SK-N-SH (cell line): ENCODE measurements around the gene AUTS2.

ENCODE experiments used
- CTCF ChIP-seq: fragments of 200-600 bp; sonication (generic); IDR thresholded peaks from 2 replicates; pipeline ENCODE4 v1.6.1; 2017; ENCODE audit warnings: antibody characterized with exemption, mild to moderate bottlenecking, moderate library complexity
- MXI1 ChIP-seq: IDR thresholded peaks from 2 replicates; pipeline ENCODE4 v1.6.1; 2012; ENCODE audit warnings: mild to moderate bottlenecking, low read depth, low read length, improper control_type of control experiment
- REST ChIP-seq: IDR thresholded peaks from 2 replicates; pipeline ENCODE4 v1.6.1; 2012; ENCODE audit warnings: mild to moderate bottlenecking, low read depth, low read length, moderate library complexity
- RFX5 ChIP-seq: IDR thresholded peaks from 2 replicates; pipeline ENCODE4 v1.6.1; 2012; ENCODE audit warnings: mild to moderate bottlenecking, improper control_type of control experiment, low read length
- RXRA ChIP-seq: IDR thresholded peaks from 2 replicates; pipeline ENCODE4 v1.4.0; 2012; ENCODE audit warnings: low read depth, mild to moderate bottlenecking, borderline replicate concordance
- SIN3A ChIP-seq: IDR thresholded peaks from 2 replicates; pipeline ENCODE4 v1.6.1; 2012; ENCODE audit warnings: low read depth, mild to moderate bottlenecking, low read length, moderate library complexity, borderline replicate concordance
- TAF1 ChIP-seq: IDR thresholded peaks from 2 replicates; pipeline ENCODE4 v1.6.1; 2012; ENCODE audit warnings: low read depth, mild to moderate bottlenecking, low read length, moderate library complexity, borderline replicate concordance
- TEAD4 ChIP-seq: IDR thresholded peaks from 2 replicates; pipeline ENCODE4 v1.4.0; 2012; ENCODE audit warnings: mild to moderate bottlenecking, borderline replicate concordance; ENCODE audit not compliant: insufficient read depth
- ZBTB33 ChIP-seq: IDR thresholded peaks from 2 replicates; pipeline ENCODE4 v1.4.0; 2012; ENCODE audit warnings: low read depth, borderline replicate concordance

- no peak for TF ChIP-seq TAF1
- TF ChIP-seq CTCF: no peak
- no peak for TF ChIP-seq REST
- TF ChIP-seq SIN3A: no peak
- no peak for TF ChIP-seq MXI1
- TF ChIP-seq RFX5: no peak
- no peak for TF ChIP-seq RXRA
- TF ChIP-seq ZBTB33: no peak
- no peak for TF ChIP-seq TEAD4
Observed at GRCh38 chr7:69770613-69771012, 172.3 kb downstream of the AUTS2 start.
